ENCODE data around the gene KATNAL2. TPM values are rescaled to one million over a fixed set of nuclear protein-coding genes. Genes with fewer than 3 reads are reported as not detected.

Gene KATNAL2
- total RNA-seq, 3 donors from 2014 or later (not counting 1 experiment from before 2014, with no cell fraction given) = 0.45 to 1.2 (median 0.52) TPM

GRCh38 chr18:47067648-47068047 lies 150.2 kb downstream of the KATNAL2 start:
- intact Hi-C loops (cut with micrococcal nuclease) = no loop called here
- peaks cover 6 to 8% of the 10 kb centered on the region in 2 donors for H3K27me3 Mint-ChIP-seq (ENCODE audit: low read depth in 2 of 2)
- no peak overlapping the region for H3K4me3 ChIP-seq (ENCODE audit: low read length)
- H3K36me3 ChIP-seq (ENCODE audit: control insufficient read depth, insufficient read depth, low read length) = no peaks in the 10 kb centered on the region
- no peak overlapping the region for H3K27ac ChIP-seq (ENCODE audit: low read length)
- no peaks in the 10 kb centered on the region for H3K9me3 ChIP-seq (ENCODE audit: control insufficient read depth, insufficient read depth, low read length)
- ATAC-seq (no peak), DNase-seq (no peak)
- WGBS (ENCODE audit: insufficient coverage) = 57% methylated on average over 3 of the region's 3 CpGs
- no peak overlapping the region for H3K4me3 Mint-ChIP-seq
- no peaks in the 10 kb centered on the region for H3K4me1 ChIP-seq (ENCODE audit: control insufficient read depth, insufficient read depth, low read length)
- H3K27ac Mint-ChIP-seq = no peak overlapping the region
- TF ChIP-seq CTCF (IDR thresholded peaks at IDR 0.05) = no peak
- H3K4me1 Mint-ChIP-seq = no peaks in the 10 kb centered on the region
- no peaks in the 10 kb centered on the region for H3K9me3 Mint-ChIP-seq
- H3K36me3 Mint-ChIP-seq = no peaks in the 10 kb centered on the region
- no peaks in the 10 kb centered on the region for H3K27me3 ChIP-seq (ENCODE audit: control insufficient read depth, insufficient read depth, low read length)

- peaks cover 3 to 7% of the 10 kb centered on the region in 2 donors for H3K27me3 Mint-ChIP-seq (ENCODE audit: low read depth in 2 of 2)
- H3K4me1 ChIP-seq (ENCODE audit: control insufficient read depth, insufficient read depth, low read length) = no peaks in the 10 kb centered on the region
- no peak overlapping the region for H3K4me3 ChIP-seq (ENCODE audit: low read length)
- no peak overlapping the region for H3K27ac ChIP-seq (ENCODE audit: low read length)
- H3K36me3 ChIP-seq (ENCODE audit: control insufficient read depth, insufficient read depth, low read length) = no peaks in the 10 kb centered on the region
- H3K4me1 Mint-ChIP-seq = no peaks in the 10 kb centered on the region
- no peak overlapping the region for H3K27ac Mint-ChIP-seq
- no peak overlapping the region for H3K4me3 Mint-ChIP-seq
- no peaks in the 10 kb centered on the region for H3K27me3 ChIP-seq (ENCODE audit: control insufficient read depth, insufficient read depth, low read length)
- no peaks in the 10 kb centered on the region for H3K36me3 Mint-ChIP-seq
- WGBS (ENCODE audit: insufficient coverage) = 82% methylated on average over 12 of the region's 13 CpGs
- no peak for DNase-seq
- no peak for TF ChIP-seq CTCF (IDR thresholded peaks at IDR 0.05)
- H3K9me3 Mint-ChIP-seq = no peaks in the 10 kb centered on the region
- intact Hi-C loops (cut with micrococcal nuclease) = no loop called here
- ATAC-seq = no peak
- no peaks in the 10 kb centered on the region for H3K9me3 ChIP-seq (ENCODE audit: control insufficient read depth, insufficient read depth, low read length)
Observed at GRCh38 chr18:47075098-47075883, 157.9 kb downstream of the KATNAL2 start.

- 96% methylated on average over 7 of the region's 7 CpGs for WGBS (ENCODE audit: insufficient coverage)
- Mint-ChIP-seq H3K36me3 (no peaks in the 10 kb centered on the region), H3K4me3 (no peak overlapping the region), H3K9me3 (no peaks in the 10 kb centered on the region), H3K27me3 (ENCODE audit: low read depth in 2 of 2) (peaks cover 0 to 7% of the 10 kb centered on the region in 2 donors), H3K4me1 (no peaks in the 10 kb centered on the region), H3K27ac (no peak overlapping the region)
- H3K36me3 ChIP-seq (ENCODE audit: control insufficient read depth, insufficient read depth, low read length) = no peaks in the 10 kb centered on the region
- no peak overlapping the region for H3K27ac ChIP-seq (ENCODE audit: low read length)
- no peaks in the 10 kb centered on the region for H3K9me3 ChIP-seq (ENCODE audit: control insufficient read depth, insufficient read depth, low read length)
- no peak for DNase-seq
- ATAC-seq = no peak
- H3K27me3 ChIP-seq (ENCODE audit: control insufficient read depth, insufficient read depth, low read length) = no peaks in the 10 kb centered on the region
- H3K4me3 ChIP-seq (ENCODE audit: low read length) = no peak overlapping the region
- intact Hi-C loops (cut with micrococcal nuclease) = no loop called here
- H3K4me1 ChIP-seq (ENCODE audit: control insufficient read depth, insufficient read depth, low read length) = no peaks in the 10 kb centered on the region
- TF ChIP-seq CTCF (IDR thresholded peaks at IDR 0.05) = no peak
Observed at GRCh38 chr18:47077111-47077510, 159.7 kb downstream of the KATNAL2 start.

GRCh38 chr18:47080872-47081271 lies 163.5 kb downstream of the KATNAL2 start:
- no peaks in the 10 kb centered on the region for H3K36me3 ChIP-seq (ENCODE audit: control insufficient read depth, insufficient read depth, low read length)
- DNase-seq (no peak), ATAC-seq (no peak)
- intact Hi-C loops (cut with micrococcal nuclease) = no loop called here
- Mint-ChIP-seq H3K27me3 (ENCODE audit: low read depth in 2 of 2) (no peaks in the 10 kb centered on the region), H3K36me3 (no peaks in the 10 kb centered on the region), H3K4me1 (no peaks in the 10 kb centered on the region), H3K27ac (no peak overlapping the region), H3K4me3 (no peak overlapping the region), H3K9me3 (no peaks in the 10 kb centered on the region)
- 95% methylated on average over 1 of the region's 2 CpGs for whole genome bisulfite sequencing (ENCODE audit: insufficient coverage)
- no peak overlapping the region for H3K27ac ChIP-seq (ENCODE audit: low read length)
- H3K9me3 ChIP-seq (ENCODE audit: control insufficient read depth, insufficient read depth, low read length) = no peaks in the 10 kb centered on the region
- H3K27me3 ChIP-seq (ENCODE audit: control insufficient read depth, insufficient read depth, low read length) = no peaks in the 10 kb centered on the region
- no peak overlapping the region for H3K4me3 ChIP-seq (ENCODE audit: low read length)
- H3K4me1 ChIP-seq (ENCODE audit: control insufficient read depth, insufficient read depth, low read length) = no peaks in the 10 kb centered on the region
- no peak for TF ChIP-seq CTCF (IDR thresholded peaks at IDR 0.05)
